ENCODE results near the gene LRRC45. TPM values are rescaled to one million over a fixed set of nuclear protein-coding genes. Genes with fewer than 3 reads are reported as not detected.

LRRC45 gene
- total and polyA plus RNA-seq, 8 donors: 8.3 to 171 (median 21.0) TPM

DNA sequence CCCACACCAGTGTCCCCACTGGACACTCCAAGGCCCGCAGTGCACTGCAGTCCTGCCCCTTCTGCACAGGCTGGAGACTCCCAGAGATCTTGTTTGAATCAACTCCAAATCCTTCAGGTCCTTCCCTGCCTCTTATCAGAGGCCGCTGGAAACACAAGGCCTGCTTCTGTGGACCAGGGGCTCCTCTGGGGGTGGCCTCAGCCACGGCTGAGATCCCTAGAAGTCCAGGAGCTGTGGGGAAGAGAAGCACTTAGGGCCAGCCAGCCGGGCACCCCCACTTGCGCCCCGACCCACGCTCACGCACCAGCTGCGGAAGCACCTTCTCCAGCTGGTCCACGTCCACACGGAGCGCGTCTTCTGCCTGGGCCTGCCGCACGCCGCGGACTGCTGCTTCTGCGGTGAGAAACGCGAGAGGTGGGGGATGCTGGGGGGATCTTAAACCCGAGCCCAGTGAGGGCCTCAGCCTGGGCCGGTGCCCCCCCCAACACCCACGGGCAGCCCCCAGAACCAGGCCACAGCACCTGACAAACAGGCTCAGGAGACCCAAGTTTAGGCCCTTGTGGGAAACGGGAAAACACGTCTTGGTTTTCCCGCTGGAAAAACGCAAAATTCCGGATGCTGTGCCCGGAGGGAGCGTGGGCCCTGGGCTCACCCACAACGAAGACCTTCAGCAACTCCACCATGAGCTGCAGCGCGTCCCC lies 4.0 kb upstream of the LRRC45 start:
- Histone ChIP-seq H3K36me3 (peaks cover 0 to 17% (median 15%) of the 10 kb centered on the region in 4 donors), H3K27me3 (no peaks in the 10 kb centered on the region), H3K4me1 (peaks cover 36 to 60% (median 55%) of the 10 kb centered on the region in 4 donors), H3K27ac (peak overlapping the region in 1 of 5 donors; percentile 6), H3K4me3 (no peak overlapping the region), H3K9me3 (no peaks in the 10 kb centered on the region)
- DNase-seq: no peak
- TF ChIP-seq, protein P1, sequence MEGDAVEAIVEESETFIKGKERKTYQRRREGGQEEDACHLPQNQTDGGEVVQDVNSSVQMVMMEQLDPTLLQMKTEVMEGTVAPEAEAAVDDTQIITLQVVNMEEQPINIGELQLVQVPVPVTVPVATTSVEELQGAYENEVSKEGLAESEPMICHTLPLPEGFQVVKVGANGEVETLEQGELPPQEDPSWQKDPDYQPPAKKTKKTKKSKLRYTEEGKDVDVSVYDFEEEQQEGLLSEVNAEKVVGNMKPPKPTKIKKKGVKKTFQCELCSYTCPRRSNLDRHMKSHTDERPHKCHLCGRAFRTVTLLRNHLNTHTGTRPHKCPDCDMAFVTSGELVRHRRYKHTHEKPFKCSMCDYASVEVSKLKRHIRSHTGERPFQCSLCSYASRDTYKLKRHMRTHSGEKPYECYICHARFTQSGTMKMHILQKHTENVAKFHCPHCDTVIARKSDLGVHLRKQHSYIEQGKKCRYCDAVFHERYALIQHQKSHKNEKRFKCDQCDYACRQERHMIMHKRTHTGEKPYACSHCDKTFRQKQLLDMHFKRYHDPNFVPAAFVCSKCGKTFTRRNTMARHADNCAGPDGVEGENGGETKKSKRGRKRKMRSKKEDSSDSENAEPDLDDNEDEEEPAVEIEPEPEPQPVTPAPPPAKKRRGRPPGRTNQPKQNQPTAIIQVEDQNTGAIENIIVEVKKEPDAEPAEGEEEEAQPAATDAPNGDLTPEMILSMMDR (IDR thresholded peaks at IDR 0.05): no peak
- no peak for TF ChIP-seq POLR2A (IDR thresholded peaks at IDR 0.05)
- no peak for TF ChIP-seq POLR2AphosphoS5 (IDR thresholded peaks at IDR 0.05)
- no peak for TF ChIP-seq EP300 (IDR thresholded peaks at IDR 0.05)
- 75 to 84% (median 76%) methylated on average over 16 to 33 of the region's 33 CpGs for WGBS, 5 donors
- intact Hi-C loops (cut with DNase I; ENCODE audit: low total_unique reads): loop anchor here (5.0 kb wide), 1 partner anchor 57 kb away; the partner anchor contains the start of gene NOTUM

DNA sequence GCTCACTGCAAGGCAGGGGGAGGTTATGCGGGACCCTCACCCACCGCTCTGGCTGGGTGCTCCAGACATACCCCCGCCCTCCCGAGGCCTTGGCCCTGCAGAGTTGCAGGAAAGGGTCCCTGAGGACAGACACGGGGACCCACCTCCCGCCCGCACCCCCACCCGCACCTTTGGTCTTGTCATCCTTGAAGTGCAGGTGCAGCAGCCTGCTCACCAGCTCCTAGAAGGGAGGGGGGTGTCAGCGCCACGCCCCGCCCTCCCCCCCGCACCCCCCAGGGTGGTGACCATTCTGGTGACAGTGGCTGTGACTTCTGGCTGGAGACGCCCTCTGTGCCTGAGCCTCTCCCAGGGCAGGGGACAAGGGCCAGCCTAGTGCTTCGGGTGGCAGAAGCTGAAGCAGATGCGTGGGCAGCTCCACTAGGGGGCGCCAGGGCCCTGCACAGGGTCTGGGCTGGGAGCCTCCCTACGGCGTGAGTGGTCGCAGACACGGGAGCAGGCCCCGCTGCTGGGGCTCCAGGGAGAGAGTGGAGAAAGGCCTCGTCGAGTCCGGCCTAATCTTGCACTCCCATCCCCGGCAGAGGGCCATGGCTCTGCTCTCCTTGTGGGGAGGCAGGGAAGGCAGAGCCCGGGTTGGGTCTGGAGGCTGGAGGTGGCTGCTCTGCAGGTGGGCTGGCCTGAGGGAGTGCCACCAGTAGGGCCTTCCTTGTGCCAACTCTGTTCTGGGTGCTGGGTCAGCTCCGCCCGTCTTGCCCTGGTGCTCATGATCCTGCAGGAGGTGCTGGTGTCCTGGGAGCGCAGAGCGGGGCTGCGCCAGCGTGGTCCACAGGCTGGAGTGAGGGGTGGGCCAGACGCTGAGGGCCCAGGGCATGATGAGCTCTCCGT lies 3.2 kb upstream of the LRRC45 start:
- Histone ChIP-seq H3K4me3 (no peak overlapping the region), H3K4me1 (peaks cover 40 to 68% (median 62%) of the 10 kb centered on the region in 4 donors), H3K27ac (no peak overlapping the region), H3K36me3 (peaks cover 0 to 17% (median 15%) of the 10 kb centered on the region in 4 donors), H3K27me3 (no peaks in the 10 kb centered on the region), H3K9me3 (no peaks in the 10 kb centered on the region)
- 55 to 80% (median 59%) methylated on average over 19 to 34 of the region's 34 CpGs for WGBS, 5 donors
- intact Hi-C loops (cut with DNase I; ENCODE audit: low total_unique reads): loop anchor here (5.0 kb wide), 1 partner anchor 58 kb away; the partner anchor contains the start of gene NOTUM
- no peak for TF ChIP-seq POLR2AphosphoS5 (IDR thresholded peaks at IDR 0.05)
- TF ChIP-seq, protein P1 (IDR thresholded peaks at IDR 0.05): peak in 4 of 7 experiments; percentile 7 to 67 (median 56)
- DNase-seq: peak; percentile 63 to 73

DNA sequence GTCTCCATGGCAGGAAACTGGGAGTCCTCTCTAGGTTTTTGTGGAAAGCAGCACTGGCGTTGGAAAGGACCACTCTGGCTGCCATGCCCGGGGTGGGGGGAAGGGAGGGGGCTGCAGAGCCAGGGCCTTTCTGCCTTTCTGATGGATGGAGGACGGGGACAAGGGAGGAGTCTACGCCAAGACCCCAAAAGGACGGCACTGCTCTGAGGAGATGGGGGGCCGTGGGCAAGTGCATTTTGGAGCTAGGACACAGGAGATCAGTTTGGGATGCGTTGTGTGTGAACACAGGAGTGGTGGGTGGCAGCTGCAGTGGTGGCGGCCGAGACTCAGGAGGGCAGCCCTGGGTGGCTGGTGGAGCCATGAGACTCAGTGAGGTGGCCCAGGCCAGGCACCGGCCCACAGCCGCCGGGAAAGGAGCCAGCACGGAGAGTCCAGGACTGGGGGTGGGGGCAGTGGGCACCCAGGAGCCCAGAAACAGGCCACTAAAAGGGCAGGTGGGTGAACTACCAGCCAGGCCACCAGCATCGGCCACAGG lies 2.5 kb upstream of the LRRC45 start:
- intact Hi-C loops (cut with DNase I; ENCODE audit: low total_unique reads): no loop called here
- Histone ChIP-seq H3K9me3 (no peaks in the 10 kb centered on the region), H3K4me1 (peaks cover 40 to 70% (median 64%) of the 10 kb centered on the region in 4 donors), H3K36me3 (peaks cover 0 to 17% (median 15%) of the 10 kb centered on the region in 4 donors), H3K27ac (no peak overlapping the region), H3K27me3 (no peaks in the 10 kb centered on the region), H3K4me3 (peak overlapping the region in 1 of 4 donors; percentile 98)
- no peak for DNase-seq
- TF ChIP-seq POLR2A (IDR thresholded peaks at IDR 0.05): no peak
- TF ChIP-seq POLR2AphosphoS5 (IDR thresholded peaks at IDR 0.05): no peak
- TF ChIP-seq EP300 (IDR thresholded peaks at IDR 0.05): no peak
- TF ChIP-seq, protein P1 (IDR thresholded peaks at IDR 0.05): no peak
- 60 to 73% (median 66%) methylated on average over 12 to 14 of the region's 14 CpGs for WGBS, 5 donors

All from stomach (tissue), 9 donors.